Activated B cell treated with CpG ODN at 0.5 μM for 24 hours (primary cell): ENCODE results near the gene NDUFV1. TPM values are rescaled to one million over a fixed set of nuclear protein-coding genes. Genes with fewer than 3 reads are reported as not detected.

Experiments used
- ATAC-seq: fragments of 200-7000 bp; cut with Tn5 transposase; one replicate; pipeline ENCODE4 v1.10.0; 2021; ENCODE audit warnings: low read depth, mild to moderate bottlenecking, moderate library complexity
- CTCF ChIA-PET: fragments of 350-600 bp; sonication (Branson Sonifier 250); formaldehyde crosslinking; loops from one replicate; lab custom pipeline; 2021; ENCODE audit warnings: antibody characterized with exemption; lab: Charles Lee
- POLR2A ChIA-PET: fragments of 350-600 bp; sonication (Branson Sonifier 250); formaldehyde crosslinking; loops from one replicate; lab custom pipeline; 2021; ENCODE audit warnings: antibody characterized with exemption; lab: Charles Lee
- DNase-seq: peaks from one replicate; pipeline ENCODE4 v3.0.0; 2022
- H3K27ac Mint-ChIP-seq: one replicate; pipeline ENCODE4 v1.8.0; 2020; ENCODE audit warnings: mixed read lengths
- H3K27me3 Mint-ChIP-seq: one replicate; pipeline ENCODE4 v1.8.0; 2021; ENCODE audit warnings: mixed read lengths
- H3K36me3 Mint-ChIP-seq: one replicate; pipeline ENCODE4 v1.8.0; 2021; ENCODE audit warnings: low read depth, mixed read lengths
- H3K4me1 Mint-ChIP-seq: one replicate; pipeline ENCODE4 v1.8.0; 2021; ENCODE audit warnings: mixed read lengths
- H3K4me3 Mint-ChIP-seq: one replicate; pipeline ENCODE4 v1.8.0; 2020; ENCODE audit warnings: mild to moderate bottlenecking, mixed read lengths
- H3K9me3 Mint-ChIP-seq: one replicate; pipeline ENCODE4 v1.8.0; 2020; ENCODE audit warnings: mixed read lengths
- CTCF ChIP-seq: fragments of 200-600 bp; IDR thresholded peaks from one replicate; pipeline ENCODE4 v1.8.0; 2022; ENCODE audit warnings: antibody characterized with exemption, mild to moderate bottlenecking
- intact Hi-C: fragments of 100-400 bp; cut with micrococcal nuclease; formaldehyde crosslinking; loops from one replicate; pipeline ENCODE4 v1.15.1; 2024
- total RNA-seq: library from RNA; stranded (reverse); gene quantifications from 2 replicates; pipeline ENCODE4 v1.2.3, GENCODE V29; 2022

Gene NDUFV1
- total RNA-seq, 1 donor from 2014 or later: 221 TPM

GRCh38 chr11:67583247-67584204, 23.2 kb upstream of the NDUFV1 start, which contains the start of gene GSTP1:
GSTP1 (plus strand) TSS chr11:67583812; CDS start chr11:67583844, 32 bp downstream.
- POLR2A ChIA-PET: interaction anchor here (0.5 to 4.9 kb wide), 22 partner anchors 11 to 315 kb away, joined by 3 to 66 read pairs (median 6); partner anchors contain the start of genes ACY3, AIP, ANKRD13D and CDK2AP2
- Mint-ChIP-seq H3K27me3 (no peaks in the 10 kb centered on the region), H3K36me3 (peaks cover 32% of the 10 kb centered on the region), H3K4me1 (peaks cover 76% of the 10 kb centered on the region), H3K27ac (peak within 1 kb of the TSS; percentile 99), H3K9me3 (peaks cover 2% of the 10 kb centered on the region), H3K4me3 (peak within 1 kb of the TSS; percentile 89)
- no peak for TF ChIP-seq CTCF
- DNase-seq (peak; percentile 84), ATAC-seq (peak; percentile 76)
- CTCF ChIA-PET: interaction anchor here (1.0 to 2.3 kb wide), 8 partner anchors 11 to 76 kb away, joined by 3 to 9 read pairs (median 4); partner anchors contain the start of gene NUDT8
- intact Hi-C loops: loop anchor here (1.0 kb wide), 4 partner anchors 11 to 46 kb away; partner anchors contain the start of genes NDUFV1 and NUDT8

DNA sequence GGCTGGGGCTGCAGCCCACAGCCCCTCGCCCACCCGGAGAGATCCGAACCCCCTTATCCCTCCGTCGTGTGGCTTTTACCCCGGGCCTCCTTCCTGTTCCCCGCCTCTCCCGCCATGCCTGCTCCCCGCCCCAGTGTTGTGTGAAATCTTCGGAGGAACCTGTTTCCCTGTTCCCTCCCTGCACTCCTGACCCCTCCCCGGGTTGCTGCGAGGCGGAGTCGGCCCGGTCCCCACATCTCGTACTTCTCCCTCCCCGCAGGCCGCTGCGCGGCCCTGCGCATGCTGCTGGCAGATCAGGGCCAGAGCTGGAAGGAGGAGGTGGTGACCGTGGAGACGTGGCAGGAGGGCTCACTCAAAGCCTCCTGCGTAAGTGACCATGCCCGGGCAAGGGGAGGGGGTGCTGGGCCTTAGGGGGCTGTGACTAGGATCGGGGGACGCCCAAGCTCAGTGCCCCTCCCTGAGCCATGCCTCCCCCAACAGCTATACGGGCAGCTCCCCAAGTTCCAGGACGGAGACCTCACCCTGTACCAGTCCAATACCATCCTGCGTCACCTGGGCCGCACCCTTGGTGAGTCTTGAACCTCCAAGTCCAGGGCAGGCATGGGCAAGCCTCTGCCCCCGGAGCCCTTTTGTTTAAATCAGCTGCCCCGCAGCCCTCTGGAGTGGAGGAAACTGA, 22.4 kb upstream of the NDUFV1 start:
- Mint-ChIP-seq H3K27me3 (no peaks in the 10 kb centered on the region), H3K9me3 (peaks cover 2% of the 10 kb centered on the region), H3K4me3 (peak overlapping the region; percentile 84), H3K27ac (peak overlapping the region; percentile 99), H3K4me1 (peaks cover 79% of the 10 kb centered on the region), H3K36me3 (peaks cover 32% of the 10 kb centered on the region)
- CTCF ChIA-PET: interaction anchor here (1.0 to 2.3 kb wide), 6 partner anchors 12 to 75 kb away, joined by 3 to 9 read pairs (median 4); partner anchors contain the start of gene NUDT8
- no peak for ATAC-seq
- TF ChIP-seq CTCF: no peak
- peak; percentile 31 for DNase-seq
- POLR2A ChIA-PET: interaction anchor here (0.5 to 4.9 kb wide), 20 partner anchors 10 to 316 kb away, joined by 3 to 66 read pairs (median 6); partner anchors contain the start of genes ACY3, AIP, ANKRD13D and CDK2AP2
- intact Hi-C loops: no loop called here

DNA sequence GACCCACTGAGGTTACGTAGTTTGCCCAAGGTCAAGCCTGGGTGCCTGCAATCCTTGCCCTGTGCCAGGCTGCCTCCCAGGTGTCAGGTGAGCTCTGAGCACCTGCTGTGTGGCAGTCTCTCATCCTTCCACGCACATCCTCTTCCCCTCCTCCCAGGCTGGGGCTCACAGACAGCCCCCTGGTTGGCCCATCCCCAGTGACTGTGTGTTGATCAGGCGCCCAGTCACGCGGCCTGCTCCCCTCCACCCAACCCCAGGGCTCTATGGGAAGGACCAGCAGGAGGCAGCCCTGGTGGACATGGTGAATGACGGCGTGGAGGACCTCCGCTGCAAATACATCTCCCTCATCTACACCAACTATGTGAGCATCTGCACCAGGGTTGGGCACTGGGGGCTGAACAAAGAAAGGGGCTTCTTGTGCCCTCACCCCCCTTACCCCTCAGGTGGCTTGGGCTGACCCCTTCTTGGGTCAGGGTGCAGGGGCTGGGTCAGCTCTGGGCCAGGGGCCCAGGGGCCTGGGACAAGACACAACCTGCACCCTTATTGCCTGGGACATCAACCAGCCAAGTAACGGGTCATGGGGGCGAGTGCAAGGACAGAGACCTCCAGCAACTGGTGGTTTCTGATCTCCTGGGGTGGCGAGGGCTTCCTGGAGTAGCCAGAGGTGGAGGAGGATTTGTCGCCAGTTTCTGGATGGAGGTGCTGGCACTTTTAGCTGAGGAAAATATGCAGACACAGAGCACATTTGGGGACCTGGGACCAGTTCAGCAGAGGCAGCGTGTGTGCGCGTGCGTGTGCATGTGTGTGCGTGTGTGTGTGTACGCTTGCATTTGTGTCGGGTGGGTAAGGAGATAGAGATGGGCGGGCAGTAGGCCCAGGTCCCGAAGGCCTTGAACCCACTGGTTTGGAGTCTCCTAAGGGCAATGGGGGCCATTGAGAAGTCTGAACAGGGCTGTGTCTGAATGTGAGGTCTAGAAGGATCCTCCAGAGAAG, 21.6 kb upstream of the NDUFV1 start:
- CTCF ChIA-PET: interaction anchor here (1.7 to 2.3 kb wide), 2 partner anchors 13 to 44 kb away, joined by 5 to 8 read pairs; partner anchors contain the start of gene NUDT8
- intact Hi-C loops: loop anchor here (5.0 kb wide), 2 partner anchors 183 to 233 kb away; partner anchors contain the start of genes POLD4, PPP1CA and TBC1D10C
- no peak for TF ChIP-seq CTCF
- H3K4me1 Mint-ChIP-seq: peaks cover 81% of the 10 kb centered on the region
- H3K4me3 Mint-ChIP-seq: peak overlapping the region; percentile 84
- POLR2A ChIA-PET: interaction anchor here (0.6 to 4.9 kb wide), 12 partner anchors 9 to 184 kb away, joined by 3 to 66 read pairs (median 8); partner anchors contain the start of genes NDUFV1, NUDT8, PPP1CA and PTPRCAP
- ATAC-seq (no peak), DNase-seq (no peak)
- H3K36me3 Mint-ChIP-seq: peaks cover 32% of the 10 kb centered on the region
- peaks cover 2% of the 10 kb centered on the region for H3K9me3 Mint-ChIP-seq
- peak overlapping the region; percentile 99 for H3K27ac Mint-ChIP-seq
- no peaks in the 10 kb centered on the region for H3K27me3 Mint-ChIP-seq

DNA sequence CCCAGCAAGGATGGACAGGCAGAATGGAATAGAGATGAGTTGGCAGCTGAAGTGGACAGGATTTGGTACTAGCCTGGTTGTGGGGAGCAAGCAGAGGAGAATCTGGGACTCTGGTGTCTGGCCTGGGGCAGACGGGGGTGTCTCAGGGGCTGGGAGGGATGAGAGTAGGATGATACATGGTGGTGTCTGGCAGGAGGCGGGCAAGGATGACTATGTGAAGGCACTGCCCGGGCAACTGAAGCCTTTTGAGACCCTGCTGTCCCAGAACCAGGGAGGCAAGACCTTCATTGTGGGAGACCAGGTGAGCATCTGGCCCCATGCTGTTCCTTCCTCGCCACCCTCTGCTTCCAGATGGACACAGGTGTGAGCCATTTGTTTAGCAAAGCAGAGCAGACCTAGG, 20.8 kb upstream of the NDUFV1 start:
- DNase-seq (no peak), ATAC-seq (no peak)
- no peak for TF ChIP-seq CTCF
- Mint-ChIP-seq H3K27me3 (no peaks in the 10 kb centered on the region), H3K36me3 (peaks cover 32% of the 10 kb centered on the region), H3K9me3 (peaks cover 2% of the 10 kb centered on the region), H3K4me1 (peaks cover 83% of the 10 kb centered on the region), H3K27ac (peak overlapping the region; percentile 99), H3K4me3 (peak overlapping the region; percentile 84)
- CTCF ChIA-PET: interaction anchor here (2.3 kb wide), 1 partner anchor 44 kb away, joined by 8 read pairs; the partner anchor contains the start of gene NUDT8
- intact Hi-C loops: loop anchor here (5.0 kb wide), 2 partner anchors 184 to 234 kb away; partner anchors contain the start of genes POLD4, PPP1CA and TBC1D10C
- POLR2A ChIA-PET: interaction anchor here (0.8 to 4.9 kb wide), 4 partner anchors 22 to 241 kb away, joined by 3 to 66 read pairs (median 15); partner anchors contain the start of gene NUDT8
